Ovary (tissue), 9 donors: ENCODE measurements around the gene TMEM202. TPM values are rescaled to one million over a fixed set of nuclear protein-coding genes. Genes with fewer than 3 reads are reported as not detected.

Experiments
- DNase-seq, 5 donors: peaks; one replicate each; pipeline ENCODE4 v3.0.0-alpha.2; 2019 to 2020
- H3K27ac ChIP-seq, 2 donors: fragments of 200-600 bp; one replicate each; pipeline versions ENCODE4 v1.5.1 to v1.8.0; 2019 to 2022
- H3K27me3 ChIP-seq: fragments of 200-600 bp; one replicate; pipeline ENCODE4 v1.8.0; 2022
- H3K36me3 ChIP-seq: fragments of 200-600 bp; sonication (generic); one replicate; pipeline ENCODE4 v1.5.1; 2019
- H3K4me1 ChIP-seq: one replicate; pipeline ENCODE4 v1.8.1; 2013; ENCODE audit warnings: mild to moderate bottlenecking, moderate library complexity; ENCODE audit not compliant: insufficient read depth
- H3K4me3 ChIP-seq: fragments of 200-600 bp; sonication (generic); one replicate; pipeline ENCODE4 v1.5.1; 2017
- H3K9me3 ChIP-seq, 2 donors: fragments of 200-600 bp in 1 of 2; sonication (generic) in 1 of 2; one replicate each; pipeline versions ENCODE4 v1.5.1 to v1.8.1; 2013 to 2019; ENCODE audit warnings: mild to moderate bottlenecking in 1 of 2, moderate library complexity in 1 of 2
- CTCF ChIP-seq, 3 donors: fragments of 450-650 bp in 2 of 3; fragments of 200-600 bp in 1 of 3; IDR thresholded peaks; one replicate each; pipeline versions ENCODE4 v1.5.1 to v1.8.0; 2016 to 2022; ENCODE audit warnings: antibody characterized with exemption in 3 of 3, mild to moderate bottlenecking in 1 of 3
- EP300 ChIP-seq: sonication (generic); formaldehyde crosslinking; IDR thresholded peaks from one replicate; pipeline ENCODE4 v1.6.1; 2017; ENCODE audit warnings: antibody characterized with exemption
- POLR2A ChIP-seq: fragments of 450-650 bp; IDR thresholded peaks from one replicate; pipeline ENCODE4 v1.6.1; 2017; ENCODE audit warnings: antibody characterized with exemption, mild to moderate bottlenecking, moderate library complexity
- WGBS, 3 donors: extraction: QIAGEN DNeasy Blood & Tissue Kit in 1 of 3; methylation state at CpG; one replicate each; pipeline versions ENCODE4 v1.1.5 to v1.1.7; 2013 to 2017; 5-methylcytosine and 5-hydroxymethylcytosine counted together
- intact Hi-C, 4 donors: fragments of 100-400 bp; cut with DNase I; formaldehyde crosslinking; loops; one replicate each; pipeline versions ENCODE4 v1.11.0 to v1.15.1; 2022 to 2023
- polyA plus RNA-seq, 2 donors: library from polyadenylated mRNA; stranded (reverse); fragments of 200-250 nt in 1 of 2; fragments of 350-450 nt in 1 of 2; fragmentation: Illumina TruSeq in 1 of 2; extraction: RNeasy Lipid Tissue Mini Kit (QIAGEN cat#74804) in 1 of 2; gene quantifications; one replicate each; pipeline ENCODE4 v1.2.3, GENCODE V29; 2013 to 2014
- total RNA-seq, 7 donors: library from RNA; depleted of rRNA in 2 of 7; stranded (reverse); fragments of >200 nt in 2 of 7; fragmentation: NEBNext Ultra II Directional in 3 of 7; extraction: Animal tissue kit (Norgen Biotek cat#: 25700) in 3 of 7; gene quantifications; one replicate each; pipeline versions ENCODE4 v1.1.0 to v1.2.4, GENCODE V29; 2016 to 2023
- donor health status: DM: no; HTN: no; CAD: no; lungs with moderate emphysema.
- donor health status: DM: no; HTN: no; CAD: no.
- donor health status: Bipolar disorder and iron deficiency.
- donor health status: DM: yes; HTN: yes; CAD: no.
- donor health status: DM: no; HTN: no; CAD: no.
- donor health status: DM: yes; HTN: yes; CAD: no.

The TMEM202 gene
- total and polyA plus RNA-seq, 9 donors = not detected

DNA sequence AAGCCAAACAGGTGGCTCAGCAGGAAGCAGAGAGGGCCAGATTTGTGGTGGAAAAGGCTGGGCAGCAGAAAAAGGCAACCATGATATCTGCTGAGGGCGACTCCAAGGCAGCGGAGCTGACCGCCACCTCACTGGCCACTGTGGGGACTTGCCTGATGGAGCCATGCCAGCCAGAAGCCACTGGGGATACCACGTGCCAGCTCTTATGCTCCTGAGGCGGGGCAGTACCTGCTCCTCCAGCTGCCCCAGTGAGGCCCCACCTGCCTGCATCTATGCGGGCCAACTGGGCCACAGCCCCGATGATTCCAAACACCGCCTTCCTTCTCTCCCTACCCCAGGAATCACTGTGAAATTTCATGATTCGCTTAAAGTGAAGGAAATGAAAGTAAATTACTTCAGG, 53.1 kb downstream of the TMEM202 start:
- TF ChIP-seq CTCF (IDR thresholded peaks at IDR 0.05) (no peak), EP300 (no peak), POLR2A (no peak)
- Histone ChIP-seq H3K27ac (no peak overlapping the region), H3K4me3 (no peak overlapping the region), H3K9me3 (no peaks in the 10 kb centered on the region), H3K4me1 (no peaks in the 10 kb centered on the region), H3K27me3 (no peaks in the 10 kb centered on the region), H3K36me3 (no peaks in the 10 kb centered on the region)
- intact Hi-C loops = no loop called here
- WGBS, 3 donors = 82 to 85% (median 84%) methylated on average over 9 of the region's 9 CpGs
- DNase-seq = no peak

GRCh38 chr15:72456684-72457083, 58.6 kb downstream of the TMEM202 start:
- TF ChIP-seq EP300 (no peak), CTCF (IDR thresholded peaks at IDR 0.05) (no peak), POLR2A (no peak)
- Histone ChIP-seq H3K4me3 (no peak overlapping the region), H3K4me1 (no peaks in the 10 kb centered on the region), H3K27ac (no peak overlapping the region), H3K27me3 (no peaks in the 10 kb centered on the region), H3K36me3 (no peaks in the 10 kb centered on the region), H3K9me3 (no peaks in the 10 kb centered on the region)
- WGBS, 3 donors = 90 to 94% (median 92%) methylated on average over 7 of the region's 7 CpGs
- intact Hi-C loops = no loop called here
- DNase-seq = no peak

Other genes with a start within 250 kb of the TMEM202 start
- 1 to 10 TPM in 5 of 7 donors, under 1 TPM in 2; 0.18 to 8.5 (median 1.6) TPM for gene GRAMD2A, start 200.5 kb upstream of the TMEM202 start, total RNA-seq
- under 1 TPM; 0.08 to 0.45 TPM for gene GRAMD2A, start 200.5 kb upstream of the TMEM202 start, polyA plus RNA-seq
- gene PKM, start 167.1 kb upstream of the TMEM202 start, total RNA-seq = 100 to 1,000 TPM; 128 to 385 (median 291) TPM
- 100 to 1,000 TPM; 135 to 692 TPM for gene PKM, start 167.1 kb upstream of the TMEM202 start, polyA plus RNA-seq
- gene PARP6, start 125.8 kb upstream of the TMEM202 start, total RNA-seq = 10 to 100 TPM; 44.5 to 97.4 (median 70.0) TPM
- 10 to 100 TPM; 51.5 to 73.3 TPM for gene PARP6, start 125.8 kb upstream of the TMEM202 start, polyA plus RNA-seq
- gene CELF6, start 78.1 kb upstream of the TMEM202 start, total RNA-seq = 1 to 10 TPM; 3.4 to 8.5 (median 4.7) TPM
- 1 to 10 TPM; 3.2 to 7.1 TPM for gene CELF6, start 78.1 kb upstream of the TMEM202 start, polyA plus RNA-seq
- 100 to 1,000 TPM in 1 of 7 donors, 10 to 100 TPM in 6; 42.4 to 122 (median 71.0) TPM for gene HEXA, start 22.3 kb upstream of the TMEM202 start, total RNA-seq
- gene HEXA, start 22.3 kb upstream of the TMEM202 start, polyA plus RNA-seq = 100 to 1,000 TPM in 1 of 2 donors, 10 to 100 TPM in 1; 77.7 to 166 TPM
- 100 to 1,000 TPM in 5 of 7 donors, 10 to 100 TPM in 2; 47.9 to 211 (median 171) TPM for gene ARIH1, start 76.0 kb downstream of the TMEM202 start, total RNA-seq
- gene ARIH1, start 76.0 kb downstream of the TMEM202 start, polyA plus RNA-seq = 10 to 100 TPM; 33.1 to 91.2 TPM